HEK293 (cell line): ENCODE results near the gene PDE11A.

ENCODE experiments used
- REST ChIP-seq: fragments of 450-650 bp; formaldehyde crosslinking; IDR thresholded peaks from 2 replicates; pipeline ENCODE4 v1.5.1; 2016; ENCODE audit warnings: missing biosample characterization, missing genetic modification characterization
- ZBTB44 ChIP-seq: fragments of 450-650 bp; IDR thresholded peaks from 2 replicates; pipeline ENCODE4 v1.5.1; 2018; ENCODE audit warnings: missing biosample characterization, mild to moderate bottlenecking, missing genetic modification characterization

GRCh38 chr2:177748360-177748759 lies 324.2 kb downstream of the PDE11A start:
- TF ChIP-seq REST (no peak), ZBTB44 (no peak)
